OCI-LY7 (cell line): ENCODE results near the gene LIN28B. TPM values are rescaled to one million over a fixed set of nuclear protein-coding genes. Genes with fewer than 3 reads are reported as not detected.
"Not testable (repeated sequence)": the region's sequence is repeated elsewhere in the genome, so short reads cannot be mapped to it uniquely, and the experiment has no call there.

Source experiments
- BruUV-seq: library from RNA; stranded (reverse); fragments of 400-500 nt; replicated peaks from 2 replicates; lab custom pipeline; 2021; lab: Mats Ljungman, UMichigan
- CTCF ChIA-PET: fragments of 300-600 bp; sonication (Branson Sonifier 250); formaldehyde crosslinking; loops from one replicate; lab custom pipeline; 2022; ENCODE audit warnings: antibody characterized with exemption; ENCODE audit not compliant: unreplicated experiment; lab: Charles Lee
- POLR2A ChIA-PET: fragments of 300-600 bp; sonication (Branson Sonifier 250); formaldehyde crosslinking; loops from one replicate; lab custom pipeline; 2022; ENCODE audit warnings: antibody characterized with exemption; lab: Charles Lee
- DNase-seq: peaks from one replicate; pipeline ENCODE4 v3.0.0-alpha.2; 2015; ENCODE audit warnings: low spot score
- H2AFZ ChIP-seq: fragments of 200-600 bp; sonication (generic), shearing (Covaris generic); 2 replicates; pipeline ENCODE4 v1.6.1; 2014; ENCODE audit warnings: mild to moderate bottlenecking, antibody characterized with exemption, low read length, moderate library complexity
- H3K27ac ChIP-seq: fragments of 200-600 bp; sonication (generic); 2 replicates; pipeline ENCODE4 v1.5.1; 2014; ENCODE audit warnings: mixed run types, low read depth, mild to moderate bottlenecking, moderate library complexity, low read length, inconsistent platforms; ENCODE audit not compliant: poor library complexity, severe bottlenecking
- H3K36me3 ChIP-seq: fragments of 200-600 bp; sonication (generic); 2 replicates; pipeline ENCODE4 v1.6.1; 2014; ENCODE audit warnings: mild to moderate bottlenecking, antibody characterized with exemption, low read length, moderate library complexity, mixed read lengths; ENCODE audit not compliant: insufficient read depth
- H3K4me1 ChIP-seq: fragments of 200-600 bp; sonication (generic); 2 replicates; pipeline ENCODE4 v1.5.1; 2014; ENCODE audit warnings: mild to moderate bottlenecking, low read length; ENCODE audit not compliant: insufficient read depth, poor library complexity, severe bottlenecking
- H3K4me2 ChIP-seq: fragments of 200-600 bp; sonication (generic); 2 replicates; pipeline ENCODE4 v1.6.1; 2014; ENCODE audit warnings: mild to moderate bottlenecking, low read length
- H3K4me3 ChIP-seq: fragments of 200-600 bp; sonication (generic); 2 replicates; pipeline ENCODE4 v1.5.1; 2014; ENCODE audit warnings: mild to moderate bottlenecking, low read depth, low read length; ENCODE audit not compliant: poor library complexity, severe bottlenecking
- H3K79me2 ChIP-seq: fragments of 200-600 bp; sonication (generic); 2 replicates; pipeline ENCODE4 v1.6.1; 2016; ENCODE audit warnings: low read depth, mild to moderate bottlenecking, low read length, moderate library complexity, mixed read lengths; ENCODE audit not compliant: insufficient read depth
- H3K9me2 ChIP-seq: fragments of 200-600 bp; sonication (generic); 2 replicates; pipeline ENCODE4 v1.6.1; 2016; ENCODE audit warnings: mild to moderate bottlenecking, low read length, mixed read lengths; ENCODE audit not compliant: insufficient read depth
- H3K9me3 ChIP-seq: fragments of 200-600 bp; sonication (generic); 2 replicates; pipeline ENCODE4 v1.6.1; 2014; ENCODE audit warnings: mild to moderate bottlenecking, mixed run types, low read length, mixed read lengths
- H4K20me1 ChIP-seq: fragments of 200-600 bp; sonication (generic); 2 replicates; pipeline ENCODE4 v1.6.1; 2014; ENCODE audit warnings: mild to moderate bottlenecking, antibody characterized with exemption, low read length, moderate library complexity, mixed read lengths; ENCODE audit not compliant: insufficient read depth
- CTCF ChIP-seq: fragments of 200-600 bp; sonication (generic); conservative IDR thresholded peaks from 2 replicates; pipeline ENCODE4 v1.5.1; 2014; ENCODE audit warnings: mild to moderate bottlenecking, antibody characterized with exemption, low read length, moderate library complexity, mixed read lengths
- EZH2phosphoT487 ChIP-seq: fragments of 200-600 bp; sonication (generic); IDR thresholded peaks from 2 replicates; pipeline ENCODE4 v1.6.1; 2018; ENCODE audit warnings: low read depth, borderline replicate concordance, mild to moderate bottlenecking, mixed run types, antibody characterized with exemption, low read length, moderate library complexity, mixed read lengths
- intact Hi-C: fragments of 100-400 bp; cut with micrococcal nuclease; formaldehyde crosslinking; loops from one replicate; pipeline ENCODE4 v1.10.0; 2022; ENCODE audit not compliant: unreplicated experiment
- total RNA-seq, 2 experiments: library from RNA; depleted of rRNA in 1 of 2; stranded (reverse); fragments of >200 nt in 1 of 2; shearing (Covaris generic) in 1 of 2; gene quantifications; 2 replicates each; pipeline ENCODE4 v1.2.3, GENCODE V29; 2014 to 2022

The LIN28B gene
- total RNA-seq, 2 experiments from 2014 or later: not detected

GRCh38 chr6:104984831-104985230 is 27.9 kb downstream of the LIN28B start:
- DNase-seq: no peak
- H3K9me3 ChIP-seq: no peaks in the 10 kb centered on the region
- BruUV-seq: no TSS peak
- H3K79me2 ChIP-seq: no peaks in the 10 kb centered on the region
- H3K9me2 ChIP-seq: no peaks in the 10 kb centered on the region
- intact Hi-C loops: no loop called here
- no peak overlapping the region for H3K27ac ChIP-seq
- H4K20me1 ChIP-seq: no peaks in the 10 kb centered on the region
- H3K4me1 ChIP-seq: no peaks in the 10 kb centered on the region
- ChIA-PET POLR2A (no interaction called here), CTCF (no interaction called here)
- H2AFZ ChIP-seq: no peak overlapping the region
- no peaks in the 10 kb centered on the region for H3K36me3 ChIP-seq
- no peak overlapping the region for H3K4me3 ChIP-seq
- TF ChIP-seq EZH2phosphoT487 (no peak), CTCF (no peak)
- H3K4me2 ChIP-seq: no peak overlapping the region

GRCh38 chr6:104985875-104986274 is 29.0 kb downstream of the LIN28B start:
- H2AFZ ChIP-seq, CTCF ChIA-PET: not testable (repeated sequence)
- POLR2A ChIA-PET: interaction anchor here (0.5 to 0.6 kb wide), 2 partner anchors 407 to 527 kb away, joined by 3 read pairs; no protein-coding TSS in a partner anchor

GRCh38 chr6:104986625-104987024 is 29.7 kb downstream of the LIN28B start:
- intact Hi-C loops: no loop called here
- TF ChIP-seq EZH2phosphoT487: no peak
- no peak for TF ChIP-seq CTCF
- H4K20me1 ChIP-seq: no peaks in the 10 kb centered on the region
- ChIA-PET POLR2A (interaction anchor here (0.6 kb wide), 2 partner anchors 164 to 302 kb away, joined by 3 to 4 read pairs; no protein-coding TSS in a partner anchor), CTCF (no interaction called here)
- H2AFZ ChIP-seq: no peak overlapping the region
- no peak overlapping the region for H3K4me2 ChIP-seq
- H3K27ac ChIP-seq: no peak overlapping the region
- H3K36me3 ChIP-seq: no peaks in the 10 kb centered on the region
- H3K9me2 ChIP-seq: no peaks in the 10 kb centered on the region
- H3K79me2 ChIP-seq: no peaks in the 10 kb centered on the region
- no peaks in the 10 kb centered on the region for H3K4me1 ChIP-seq
- H3K9me3 ChIP-seq: no peaks in the 10 kb centered on the region
- DNase-seq: no peak
- no peak overlapping the region for H3K4me3 ChIP-seq
- no TSS peak for BruUV-seq

More at GRCh38 chr6:104985875-104986274, 29.0 kb downstream of the LIN28B start:
- BruUV-seq, H3K4me1 ChIP-seq, H3K36me3 ChIP-seq, H3K79me2 ChIP-seq, intact Hi-C loops, H3K27ac ChIP-seq, H4K20me1 ChIP-seq, H3K9me3 ChIP-seq, DNase-seq, H3K4me2 ChIP-seq, H3K9me2 ChIP-seq, H3K4me3 ChIP-seq: not testable (repeated sequence)
